DMS53 (cell line): ENCODE data around the gene ADAMTS7.
"Not testable (repeated sequence)": the region's sequence is repeated elsewhere in the genome, so short reads cannot be mapped to it uniquely, and the experiment has no call there.

Source experiments
- DNase-seq: peaks from one replicate; lab custom pipeline; 2025; lab: John Stamatoyannopoulos, UW

Gene ADAMTS7

GRCh38 chr15:78779176-78779785, 32.0 kb downstream of the ADAMTS7 start:
- DNase-seq: not testable (repeated sequence)

- DNase-seq: no peak
Observed at GRCh38 chr15:78778422-78778821, 32.8 kb downstream of the ADAMTS7 start.

GRCh38 chr15:78777953-78778345, 33.3 kb downstream of the ADAMTS7 start:
- not testable (repeated sequence) for DNase-seq

GRCh38 chr15:78777290-78777952, 33.8 kb downstream of the ADAMTS7 start:
- DNase-seq: not testable (repeated sequence)

GRCh38 chr15:78776046-78776925, 35.0 kb downstream of the ADAMTS7 start:
- not testable (repeated sequence) for DNase-seq

- no peak for DNase-seq
Observed at GRCh38 chr15:78775472-78775871, 35.8 kb downstream of the ADAMTS7 start.

- not testable (repeated sequence) for DNase-seq
Observed at GRCh38 chr15:78774451-78774990, 36.7 kb downstream of the ADAMTS7 start.

- not testable (repeated sequence) for DNase-seq
Observed at GRCh38 chr15:78773765-78774450, 37.4 kb downstream of the ADAMTS7 start.

- no peak for DNase-seq
Observed at GRCh38 chr15:78772738-78773137, 38.5 kb downstream of the ADAMTS7 start.

GRCh38 chr15:78771436-78772000, 39.7 kb downstream of the ADAMTS7 start:
- DNase-seq: not testable (repeated sequence)

- not testable (repeated sequence) for DNase-seq
Observed at GRCh38 chr15:78771020-78771419, 40.2 kb downstream of the ADAMTS7 start.

GRCh38 chr15:78769473-78770225, 41.6 kb downstream of the ADAMTS7 start:
- not testable (repeated sequence) for DNase-seq

- no peak for DNase-seq
Observed at GRCh38 chr15:78768531-78769408, 42.5 kb downstream of the ADAMTS7 start.

GRCh38 chr15:78768096-78768495, 43.2 kb downstream of the ADAMTS7 start:
- DNase-seq: no peak

GRCh38 chr15:78767331-78767951, 43.8 kb downstream of the ADAMTS7 start:
- DNase-seq: peak; percentile 25

- DNase-seq: not testable (repeated sequence)
Observed at GRCh38 chr15:78766641-78767071, 44.6 kb downstream of the ADAMTS7 start.

GRCh38 chr15:78766041-78766440, 45.2 kb downstream of the ADAMTS7 start:
- DNase-seq: no peak

- DNase-seq: not testable (repeated sequence)
Observed at GRCh38 chr15:78765154-78765860, 46.0 kb downstream of the ADAMTS7 start.
